H1 (cell line): ENCODE data around the gene PAPOLA. TPM values are rescaled to one million over a fixed set of nuclear protein-coding genes. Genes with fewer than 3 reads are reported as not detected.

Experiments
- CTCF ChIA-PET: fragments of 300-600 bp; sonication (Branson Sonifier 250); formaldehyde crosslinking; loops from one replicate; lab custom pipeline; 2021; ENCODE audit not compliant: partially characterized antibody; lab: Charles Lee
- POLR2A ChIA-PET: fragments of 300-600 bp; sonication (Branson Sonifier 250); formaldehyde crosslinking; loops from one replicate; lab custom pipeline; 2021; ENCODE audit warnings: inconsistent platforms; ENCODE audit not compliant: partially characterized antibody; lab: Charles Lee
- DNase-seq, 2 experiments: peaks; one replicate each; pipeline versions ENCODE4 v3.0.0 to v3.0.0-alpha.2; 2010 to 2022; ENCODE audit warnings: low spot score in 2 of 2, low read depth in 1 of 2, mixed read lengths in 1 of 2
- FAIRE-seq: peaks from 2 replicates; lab custom pipeline; 2011; peaks lifted over from hg19 to GRCh38; lab: Jason Lieb, UNC
- H2AFZ ChIP-seq: 2 replicates; pipeline ENCODE4 v1.8.1; 2012; ENCODE audit warnings: low read length, inconsistent platforms
- H2AK5ac ChIP-seq: 2 replicates; pipeline ENCODE4 v1.6.1; 2013; ENCODE audit warnings: low read depth, low read length
- H2BK120ac ChIP-seq: replicated peaks from 2 replicates; pipeline ENCODE3; 2013; ENCODE audit warnings: low read depth, low read length, inconsistent platforms
- H2BK12ac ChIP-seq: 2 replicates; pipeline ENCODE4 v1.6.1; 2013; ENCODE audit warnings: low read depth, low read length
- H2BK15ac ChIP-seq: 2 replicates; pipeline ENCODE4 v1.6.1; 2013; ENCODE audit warnings: low read length
- H2BK20ac ChIP-seq: 2 replicates; pipeline ENCODE4 v1.6.1; 2013; ENCODE audit warnings: low read length
- H2BK5ac ChIP-seq: 2 replicates; pipeline ENCODE4 v1.6.1; 2013; ENCODE audit warnings: low read depth, low read length
- H3K14ac ChIP-seq: 2 replicates; pipeline ENCODE4 v1.6.1; 2013; ENCODE audit warnings: inconsistent platforms; ENCODE audit not compliant: insufficient read length
- H3K18ac ChIP-seq: 2 replicates; pipeline ENCODE4 v1.6.1; 2013; ENCODE audit warnings: low read length; ENCODE audit errors: extremely low read depth
- H3K23ac ChIP-seq: 2 replicates; pipeline ENCODE4 v1.6.1; 2013; ENCODE audit warnings: inconsistent platforms; ENCODE audit not compliant: insufficient read length
- H3K23me2 ChIP-seq: 2 replicates; pipeline ENCODE4 v1.6.1; 2013; ENCODE audit warnings: low read depth, low read length
- H3K27ac ChIP-seq: 2 replicates; pipeline ENCODE4 v1.6.1; 2011; ENCODE audit warnings: low read depth, low read length, inconsistent platforms
- H3K27me3 ChIP-seq, 4 experiments: replicated peaks in 1 of 4; 1 replicate in 1 of 4; 2 replicates in 3 of 4; pipeline versions ENCODE4 v1.6.1 to v1.8.1; 2011 to 2013; ENCODE audit warnings: low read length in 3 of 4, mild to moderate bottlenecking in 3 of 4, inconsistent platforms in 2 of 4, mixed read lengths in 2 of 4, moderate library complexity in 1 of 4; ENCODE audit not compliant: control insufficient read depth in 3 of 4, insufficient read depth in 3 of 4; ENCODE audit errors: extremely low read depth in 1 of 4
- H3K36me3 ChIP-seq, 4 experiments: 2 replicates each; pipeline versions ENCODE4 v1.6.1 to v1.8.1; 2011 to 2013; ENCODE audit warnings: mild to moderate bottlenecking in 4 of 4, low read length in 3 of 4, moderate library complexity in 2 of 4, control low read depth in 1 of 4, inconsistent platforms in 1 of 4; ENCODE audit not compliant: insufficient read depth in 4 of 4, control insufficient read depth in 2 of 4
- H3K4ac ChIP-seq: replicated peaks from 2 replicates; pipeline ENCODE3; 2013; ENCODE audit warnings: low read length, low read depth, mixed read lengths, inconsistent platforms; ENCODE audit not compliant: insufficient read length
- H3K4me1 ChIP-seq, 4 experiments: replicated peaks in 1 of 4; 1 replicate in 1 of 4; 2 replicates in 3 of 4; pipeline versions ENCODE4 v1.6.1 to v1.8.1; 2011 to 2013; ENCODE audit warnings: low read length in 3 of 4, inconsistent platforms in 2 of 4, mixed read lengths in 1 of 4; ENCODE audit not compliant: insufficient read depth in 4 of 4, control insufficient read depth in 3 of 4
- H3K4me2 ChIP-seq, 2 experiments: 2 replicates each; pipeline versions ENCODE4 v1.6.1 to v1.8.1; 2011 to 2013; ENCODE audit warnings: low read depth in 2 of 2, low read length in 2 of 2, control low read depth in 1 of 2, inconsistent platforms in 1 of 2, mild to moderate bottlenecking in 1 of 2; ENCODE audit not compliant: insufficient read depth in 1 of 2
- H3K4me3 ChIP-seq, 4 experiments: fragments of 200-600, 300-600 bp in 1 of 4; sonication (generic), shearing (Covaris generic), sonication (Bioruptor Twin) in 1 of 4; 2 replicates each; pipeline versions ENCODE4 v1.5.1 to v1.8.1; 2011 to 2016; ENCODE audit warnings: low read length in 4 of 4, low read depth in 3 of 4, control low read depth in 2 of 4, inconsistent platforms in 2 of 4, mild to moderate bottlenecking in 2 of 4, mixed read lengths in 1 of 4, moderate library complexity in 1 of 4; ENCODE audit not compliant: insufficient read depth in 2 of 4; ENCODE audit errors: extremely low read depth in 1 of 4
- H3K56ac ChIP-seq: replicated peaks from 2 replicates; pipeline ENCODE3; 2013; ENCODE audit warnings: low read depth, mild to moderate bottlenecking, mixed read lengths, low read length, inconsistent platforms; ENCODE audit not compliant: insufficient read length
- H3K79me1 ChIP-seq: 2 replicates; pipeline ENCODE4 v1.6.1; 2013; ENCODE audit warnings: low read depth, low read length, control low read depth
- H3K79me2 ChIP-seq, 2 experiments: 2 replicates each; pipeline versions ENCODE4 v1.6.1 to v1.8.1; 2012 to 2013; ENCODE audit warnings: low read length in 2 of 2, mild to moderate bottlenecking in 2 of 2, inconsistent platforms in 1 of 2; ENCODE audit not compliant: insufficient read depth in 2 of 2, control insufficient read depth in 1 of 2
- H3K9ac ChIP-seq, 4 experiments: replicated peaks in 1 of 4; 1 replicate in 1 of 4; 2 replicates in 3 of 4; pipeline versions ENCODE4 v1.6.1 to v1.8.1; 2011 to 2013; ENCODE audit warnings: low read depth in 3 of 4, low read length in 3 of 4, control low read depth in 2 of 4, mild to moderate bottlenecking in 2 of 4, moderate library complexity in 2 of 4, inconsistent platforms in 1 of 4; ENCODE audit errors: extremely low read depth in 1 of 4
- H3K9me3 ChIP-seq, 2 experiments: 2 replicates each; pipeline versions ENCODE4 v1.6.1 to v1.8.1; 2012 to 2013; ENCODE audit warnings: mild to moderate bottlenecking in 2 of 2, moderate library complexity in 2 of 2, control low read depth in 1 of 2, inconsistent platforms in 1 of 2, low read depth in 1 of 2, low read length in 1 of 2, mixed read lengths in 1 of 2; ENCODE audit not compliant: insufficient read depth in 2 of 2
- H4K20me1 ChIP-seq, 2 experiments: replicated peaks in 1 of 2; 2 replicates each; pipeline versions ENCODE3 to v1.8.1; 2011 to 2013; ENCODE audit warnings: inconsistent platforms in 2 of 2, low read length in 2 of 2, mild to moderate bottlenecking in 1 of 2; ENCODE audit not compliant: insufficient read depth in 2 of 2, control insufficient read depth in 1 of 2
- H4K5ac ChIP-seq: 2 replicates; pipeline ENCODE4 v1.6.1; 2013; ENCODE audit warnings: low read length, low read depth, mixed read lengths, inconsistent platforms; ENCODE audit not compliant: insufficient read length
- H4K8ac ChIP-seq: 2 replicates; pipeline ENCODE4 v1.8.0; 2013; ENCODE audit warnings: mild to moderate bottlenecking, moderate library complexity, low read length, inconsistent platforms; ENCODE audit not compliant: insufficient read depth; ENCODE audit errors: extremely low read depth
- H4K91ac ChIP-seq: replicated peaks from 2 replicates; pipeline ENCODE3; 2013; ENCODE audit warnings: low read length, mixed read lengths, inconsistent platforms; ENCODE audit not compliant: insufficient read length
- FOSL1 ChIP-seq: IDR thresholded peaks from 2 replicates; pipeline ENCODE4 v1.6.1; 2011; ENCODE audit warnings: mild to moderate bottlenecking, low read depth, low read length, moderate library complexity; ENCODE audit not compliant: insufficient read depth
- SP4 ChIP-seq: IDR thresholded peaks from 2 replicates; pipeline ENCODE4 v1.6.1; 2012; ENCODE audit warnings: low read length, inconsistent platforms
- SRF ChIP-seq: IDR thresholded peaks from 2 replicates; pipeline ENCODE4 v1.6.1; 2011; ENCODE audit warnings: mild to moderate bottlenecking, low read depth, low read length, moderate library complexity
- TCF12 ChIP-seq: IDR thresholded peaks from 2 replicates; pipeline ENCODE4 v1.6.1; 2011; ENCODE audit warnings: low read depth, mild to moderate bottlenecking, low read length
- YY1 ChIP-seq: IDR thresholded peaks from 2 replicates; pipeline ENCODE4 v1.6.1; 2011; ENCODE audit warnings: low read depth, mild to moderate bottlenecking, low read length
- WGBS, 2 experiments: shearing (Covaris generic) in 1 of 2; methylation state at CpG; one replicate each; pipeline versions ENCODE4 v1.1.6 to v1.1.7; 2013 to 2015; ENCODE audit warnings: low lambda C conversion rate in 2 of 2, mixed read lengths in 2 of 2, inconsistent platforms in 1 of 2, low coverage in 1 of 2, missing lambda C conversion rate in 1 of 2; ENCODE audit not compliant: insufficient replicate concordance in 2 of 2, insufficient coverage in 1 of 2, insufficient read length in 1 of 2; ENCODE audit errors: extremely low coverage in 1 of 2, missing lambda C conversion rate in 1 of 2; 5-methylcytosine and 5-hydroxymethylcytosine counted together
- polyA plus RNA-seq, 7 experiments: library from polyadenylated mRNA; depleted of rRNA in 3 of 7; stranded (reverse) in 5 of 7; unstranded in 2 of 7; fragments of >200 nt in 5 of 7; fragments of 200-250 nt in 2 of 7; gene quantifications; 1 replicate in 5 of 7; 2 replicates in 1 of 7; 4 replicates in 1 of 7; pipeline versions ENCODE4 v1.2.1 to v1.2.3, GENCODE V29; 2011 to 2013; ENCODE audit warnings: missing spikeins in 2 of 7, mixed read lengths in 2 of 7
- total RNA-seq: library from RNA; stranded (reverse); fragmentation: NEBNext Ultra II Directional; extraction: Animal tissue kit (Norgen Biotek cat#: 25700); gene quantifications from 2 replicates; pipeline ENCODE4 v1.2.1, GENCODE V29; 2021
- TF ChIP-seq, protein P1 (sequence below): IDR thresholded peaks from 2 replicates; pipeline ENCODE4 v1.6.1; 2011; ENCODE audit warnings: low read depth, mild to moderate bottlenecking, low read length; ENCODE audit not compliant: insufficient read depth
- TF ChIP-seq, protein P2 (sequence below): IDR thresholded peaks from 2 replicates; pipeline ENCODE4 v1.6.1; 2011; ENCODE audit warnings: low read length, improper control_type of control experiment

Gene PAPOLA
- total and polyA plus RNA-seq, 2 of the 8 experiments (the other 6 are each of a cell fraction or from before 2014, with no cell fraction given): 163 to 239 TPM

DNA sequence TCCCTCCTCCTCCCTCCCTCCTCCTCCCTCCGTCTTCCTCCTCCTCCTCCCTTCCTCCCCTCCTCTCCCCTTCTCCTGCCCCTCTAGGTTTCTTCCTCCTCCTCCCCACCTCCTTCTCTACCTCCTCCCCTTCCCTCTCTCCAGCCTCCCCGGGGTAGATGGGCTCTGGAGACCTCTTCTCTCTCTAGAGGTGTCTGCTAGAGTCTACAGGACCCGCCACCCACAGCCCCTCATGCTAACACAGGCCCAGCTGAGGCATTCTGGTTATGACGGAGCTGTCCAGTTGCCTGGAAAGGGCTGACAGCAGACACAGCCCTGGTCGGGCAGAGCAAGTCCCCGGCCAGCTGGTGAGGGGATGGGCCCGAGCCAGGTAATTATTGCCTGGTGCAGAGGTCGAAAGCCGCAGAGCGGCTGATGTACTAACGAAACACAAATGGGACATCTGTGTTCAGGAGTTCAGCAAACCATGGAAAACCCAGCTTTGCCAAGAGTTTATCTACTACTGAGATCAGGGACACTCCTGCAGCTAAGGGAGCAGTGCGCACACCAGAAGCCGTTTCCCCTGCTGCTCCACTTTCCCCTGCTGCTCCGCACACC lies 96.2 kb downstream of the PAPOLA start:
- Histone ChIP-seq H3K4ac (no peak overlapping the region), H3K27ac (no peak overlapping the region), H3K36me3 (no peaks in the 10 kb centered on the region), H3K18ac (no peak overlapping the region), H3K23ac (no peak overlapping the region), H3K79me1 (no peaks in the 10 kb centered on the region), H4K8ac (no peak overlapping the region), H3K14ac (no peak overlapping the region), H2BK5ac (no peak overlapping the region), H4K5ac (no peak overlapping the region), H4K91ac (no peak overlapping the region), H3K56ac (no peak overlapping the region), H4K20me1 (no peaks in the 10 kb centered on the region), H3K4me3 (no peak overlapping the region), H3K23me2 (no peaks in the 10 kb centered on the region), H2BK12ac (no peak overlapping the region), H3K27me3 (peaks cover 0 to under 1% (median under 1%) of the 10 kb centered on the region in 4 experiments; a peak in 3 of 7 replicates), H3K79me2 (no peaks in the 10 kb centered on the region), H2BK20ac (no peak overlapping the region), H2BK15ac (no peak overlapping the region), H3K4me2 (no peak overlapping the region), H3K4me1 (no peaks in the 10 kb centered on the region), H2BK120ac (no peak overlapping the region), H2AFZ (no peak overlapping the region), H3K9ac (no peak overlapping the region), H2AK5ac (no peak overlapping the region), H3K9me3 (no peaks in the 10 kb centered on the region)
- no peak for TF ChIP-seq FOSL1
- no peak for TF ChIP-seq TCF12
- no peak for TF ChIP-seq YY1
- TF ChIP-seq, protein P1, sequence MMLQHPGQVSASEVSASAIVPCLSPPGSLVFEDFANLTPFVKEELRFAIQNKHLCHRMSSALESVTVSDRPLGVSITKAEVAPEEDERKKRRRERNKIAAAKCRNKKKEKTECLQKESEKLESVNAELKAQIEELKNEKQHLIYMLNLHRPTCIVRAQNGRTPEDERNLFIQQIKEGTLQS: no peak
- TF ChIP-seq, protein P2, sequence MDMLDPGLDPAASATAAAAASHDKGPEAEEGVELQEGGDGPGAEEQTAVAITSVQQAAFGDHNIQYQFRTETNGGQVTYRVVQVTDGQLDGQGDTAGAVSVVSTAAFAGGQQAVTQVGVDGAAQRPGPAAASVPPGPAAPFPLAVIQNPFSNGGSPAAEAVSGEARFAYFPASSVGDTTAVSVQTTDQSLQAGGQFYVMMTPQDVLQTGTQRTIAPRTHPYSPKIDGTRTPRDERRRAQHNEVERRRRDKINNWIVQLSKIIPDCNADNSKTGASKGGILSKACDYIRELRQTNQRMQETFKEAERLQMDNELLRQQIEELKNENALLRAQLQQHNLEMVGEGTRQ: no peak
- TF ChIP-seq SRF: no peak
- no peak for TF ChIP-seq SP4
- DNase-seq (no peak), FAIRE-seq (no peak)
- WGBS, 2 experiments: 88% methylated on average over 13 of the region's 14 CpGs; no CpG with 5 or more reads in 1 of the 2 experiments
- POLR2A ChIA-PET: no interaction called here
- CTCF ChIA-PET: interaction anchor here (1.2 kb wide), 1 partner anchor 15 kb away, joined by 3 read pairs; no protein-coding TSS in a partner anchor
